AG09319 (cell line): Measurements from ENCODE around the gene BPI.
A peak's percentile ranks its signal among the peaks of the same experiment; 100 is the strongest.
"Not testable (repeated sequence)": the region's sequence is repeated elsewhere in the genome, so short reads cannot be mapped to it uniquely, and the experiment has no call there.

ENCODE experiments used
- DNase-seq: peaks from one replicate; pipeline ENCODE4 v3.0.0-alpha.2; 2010; ENCODE audit warnings: low read depth; ENCODE audit errors: extremely low read depth
- CTCF ChIP-seq: IDR thresholded peaks from 2 replicates; pipeline ENCODE4 v1.5.1; 2011; ENCODE audit warnings: low read depth, mild to moderate bottlenecking, inconsistent platforms, low read length, moderate library complexity

BPI gene

GRCh38 chr20:38313676-38314075, 9.7 kb downstream of the BPI start:
- no peak for TF ChIP-seq CTCF
- no peak for DNase-seq

- DNase-seq = not testable (repeated sequence)
These were observed 10.4 kb downstream of the BPI start for GRCh38 chr20:38314350-38314749.

- DNase-seq = no peak
- TF ChIP-seq CTCF = peak; percentile 27
These were observed 11.5 kb downstream of the BPI start for GRCh38 chr20:38315290-38315966.

- DNase-seq = no peak
- no peak for TF ChIP-seq CTCF
These were observed 12.4 kb downstream of the BPI start for GRCh38 chr20:38316341-38316740.

- TF ChIP-seq CTCF = no peak
- DNase-seq = no peak
These were observed 13.5 kb downstream of the BPI start for GRCh38 chr20:38317422-38317821.

GRCh38 chr20:38320221-38320620, 16.3 kb downstream of the BPI start:
- no peak for TF ChIP-seq CTCF
- no peak for DNase-seq

GRCh38 chr20:38321959-38322598, 18.1 kb downstream of the BPI start:
- TF ChIP-seq CTCF = peak; percentile 76
- peak; percentile 48 for DNase-seq

GRCh38 chr20:38324159-38324558, 20.2 kb downstream of the BPI start:
- no peak for DNase-seq

More at GRCh38 chr20:38324159-38324558, 20.2 kb downstream of the BPI start:
- no peak for TF ChIP-seq CTCF
